Cardiac fibroblast (primary cell): ENCODE data around the gene KLHL12.

Experiments used
- DNase-seq, 2 donors: peaks; one replicate each; pipeline versions ENCODE4 v3.0.0 to v3.0.0-alpha.2; 2010; ENCODE audit warnings: low read depth in 2 of 2
- H3K4me3 ChIP-seq, 2 donors: replicated peaks in 1 of 2; 1 replicate in 1 of 2; 2 replicates in 1 of 2; pipeline ENCODE4 v1.5.1; 2011; ENCODE audit warnings: low read depth in 2 of 2, low read length in 2 of 2, mild to moderate bottlenecking in 2 of 2, moderate library complexity in 1 of 2
- CTCF ChIP-seq: IDR thresholded peaks from one replicate; pipeline ENCODE4 v1.5.1; 2011; ENCODE audit warnings: low read depth, mild to moderate bottlenecking, low read length, inconsistent platforms

The KLHL12 gene

GRCh38 chr1:202952099-202952498 is 25.1 kb upstream of the KLHL12 start:
- TF ChIP-seq CTCF, result no peak
- no peak overlapping the region for H3K4me3 ChIP-seq

GRCh38 chr1:202951437-202951836 is 24.4 kb upstream of the KLHL12 start:
- H3K4me3 ChIP-seq, result no peak overlapping the region
- DNase-seq, result peak in 1 of 2 donors; percentile 24
- TF ChIP-seq CTCF, result no peak

More at GRCh38 chr1:202952099-202952498, 25.1 kb upstream of the KLHL12 start:
- no peak for DNase-seq

- no peak for TF ChIP-seq CTCF
- H3K4me3 ChIP-seq, result no peak overlapping the region
- DNase-seq, result no peak
These were observed 18.4 kb upstream of the KLHL12 start for GRCh38 chr1:202945483-202945882.

- H3K4me3 ChIP-seq, result no peak overlapping the region
- no peak for TF ChIP-seq CTCF
- no peak for DNase-seq
These were observed 17.4 kb upstream of the KLHL12 start for GRCh38 chr1:202944438-202944921.

- DNase-seq, result no peak
- H3K4me3 ChIP-seq, result no peak overlapping the region
- no peak for TF ChIP-seq CTCF
These were observed 15.4 kb upstream of the KLHL12 start for GRCh38 chr1:202942426-202942825.

- no peak for DNase-seq
- H3K4me3 ChIP-seq, result no peak overlapping the region
- TF ChIP-seq CTCF, result no peak
These were observed 14.3 kb upstream of the KLHL12 start for GRCh38 chr1:202941372-202941771.

- H3K4me3 ChIP-seq, result no peak overlapping the region
- TF ChIP-seq CTCF, result no peak
- DNase-seq, result no peak
These were observed 13.5 kb upstream of the KLHL12 start for GRCh38 chr1:202940561-202940960.
